PC-9 (cell line): ENCODE data around the gene KIT.

Experiments used
- EZH2 ChIP-seq: fragments of 200-600 bp; sonication (generic); IDR thresholded peaks from 2 replicates; pipeline ENCODE4 v1.8.0; 2017; ENCODE audit warnings: antibody characterized with exemption, low read depth
- TF ChIP-seq, protein P1 (sequence below): fragments of 200-600 bp; sonication (generic); conservative IDR thresholded peaks from 2 replicates; pipeline ENCODE4 v1.6.1; 2017; ENCODE audit warnings: mixed run types, antibody characterized with exemption, mild to moderate bottlenecking, moderate library complexity

GRCh38 chr4:54664400-54664799 is 6.6 kb downstream of the KIT start:
- no peak for TF ChIP-seq EZH2
- TF ChIP-seq, protein P1, sequence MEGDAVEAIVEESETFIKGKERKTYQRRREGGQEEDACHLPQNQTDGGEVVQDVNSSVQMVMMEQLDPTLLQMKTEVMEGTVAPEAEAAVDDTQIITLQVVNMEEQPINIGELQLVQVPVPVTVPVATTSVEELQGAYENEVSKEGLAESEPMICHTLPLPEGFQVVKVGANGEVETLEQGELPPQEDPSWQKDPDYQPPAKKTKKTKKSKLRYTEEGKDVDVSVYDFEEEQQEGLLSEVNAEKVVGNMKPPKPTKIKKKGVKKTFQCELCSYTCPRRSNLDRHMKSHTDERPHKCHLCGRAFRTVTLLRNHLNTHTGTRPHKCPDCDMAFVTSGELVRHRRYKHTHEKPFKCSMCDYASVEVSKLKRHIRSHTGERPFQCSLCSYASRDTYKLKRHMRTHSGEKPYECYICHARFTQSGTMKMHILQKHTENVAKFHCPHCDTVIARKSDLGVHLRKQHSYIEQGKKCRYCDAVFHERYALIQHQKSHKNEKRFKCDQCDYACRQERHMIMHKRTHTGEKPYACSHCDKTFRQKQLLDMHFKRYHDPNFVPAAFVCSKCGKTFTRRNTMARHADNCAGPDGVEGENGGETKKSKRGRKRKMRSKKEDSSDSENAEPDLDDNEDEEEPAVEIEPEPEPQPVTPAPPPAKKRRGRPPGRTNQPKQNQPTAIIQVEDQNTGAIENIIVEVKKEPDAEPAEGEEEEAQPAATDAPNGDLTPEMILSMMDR = no peak
